GM12872 (cell line): ENCODE data around the gene AR.

ENCODE experiments used
- CTCF ChIP-seq: IDR thresholded peaks from 3 replicates; pipeline ENCODE4 v1.5.1; 2011; ENCODE audit warnings: low read depth, mild to moderate bottlenecking, low read length, moderate library complexity; ENCODE audit not compliant: insufficient read depth

Gene AR

GRCh38 chrX:67614423-67614822 lies 70.6 kb downstream of the AR start:
- TF ChIP-seq CTCF: no peak

GRCh38 chrX:67619253-67619652 lies 75.4 kb downstream of the AR start:
- no peak for TF ChIP-seq CTCF

- TF ChIP-seq CTCF: no peak
Observed at GRCh38 chrX:67622053-67622585, 78.3 kb downstream of the AR start.

- TF ChIP-seq CTCF: no peak
Observed at GRCh38 chrX:67624325-67624724, 80.5 kb downstream of the AR start.

GRCh38 chrX:67635424-67635823 lies 91.6 kb downstream of the AR start:
- no peak for TF ChIP-seq CTCF

GRCh38 chrX:67636532-67636931 lies 92.7 kb downstream of the AR start:
- TF ChIP-seq CTCF: no peak

GRCh38 chrX:67648361-67648760 lies 104.5 kb downstream of the AR start:
- TF ChIP-seq CTCF: no peak
